ENCODE results near the gene AK5.
A peak's percentile ranks its signal among the peaks of the same experiment; 100 is the strongest.
"Not testable (repeated sequence)": the region's sequence is repeated elsewhere in the genome, so short reads cannot be mapped to it uniquely, and the experiment has no call there.

AK5 gene

DNA sequence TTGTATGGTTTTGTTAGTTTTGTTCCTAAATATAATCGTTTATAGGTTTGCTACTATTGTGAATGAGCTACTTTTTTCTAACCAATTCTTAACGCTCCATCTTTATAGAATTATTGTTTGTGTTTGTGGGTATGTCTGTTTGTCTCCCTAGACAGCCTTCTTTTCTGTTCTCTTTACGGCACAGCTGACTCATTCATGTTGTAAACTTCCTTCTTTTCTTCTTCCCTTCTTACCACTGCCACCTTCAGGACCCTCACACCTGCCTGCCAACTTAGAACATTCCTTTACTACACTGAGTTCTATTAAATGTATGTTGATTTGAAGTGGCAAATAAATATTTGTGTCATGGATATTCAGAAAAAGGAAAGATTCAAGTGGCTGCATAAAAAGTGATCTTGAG lies 29.1 kb downstream of the AK5 start:
- Mint-ChIP-seq H3K4me1 (no peaks in the 10 kb centered on the region), H3K4me3 (no peak overlapping the region), H3K27ac (no peak overlapping the region), H3K27me3 (peaks cover 7% of the 10 kb centered on the region), H3K9me3 (peaks cover 2% of the 10 kb centered on the region), H3K36me3 (no peaks in the 10 kb centered on the region)
- DNase-seq (ENCODE audit: low spot score in 2 of 2), result no peak
- no peak for ATAC-seq (ENCODE audit: low read depth)

DNA sequence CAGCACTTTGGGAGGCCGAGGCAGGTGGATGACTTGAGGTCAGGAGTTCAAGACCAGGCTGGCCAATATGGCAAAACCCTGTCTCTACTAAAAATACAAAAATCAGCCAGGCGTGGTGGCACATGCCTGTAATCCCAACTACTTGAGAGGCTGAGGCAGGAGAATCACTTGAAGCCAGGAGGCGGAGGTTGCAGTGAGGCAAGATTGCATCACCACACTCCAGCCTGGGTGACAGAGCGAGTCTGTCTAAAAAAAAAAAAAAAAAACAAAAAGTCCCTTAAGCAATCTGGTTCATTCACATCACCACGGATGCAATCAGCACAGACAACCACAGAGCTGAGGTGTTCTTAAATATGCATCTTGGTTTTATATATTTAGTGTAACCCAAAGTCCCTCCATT lies 30.5 kb downstream of the AK5 start:
- DNase-seq (ENCODE audit: low spot score in 2 of 2); H3K27ac Mint-ChIP-seq: not testable (repeated sequence)

DNA sequence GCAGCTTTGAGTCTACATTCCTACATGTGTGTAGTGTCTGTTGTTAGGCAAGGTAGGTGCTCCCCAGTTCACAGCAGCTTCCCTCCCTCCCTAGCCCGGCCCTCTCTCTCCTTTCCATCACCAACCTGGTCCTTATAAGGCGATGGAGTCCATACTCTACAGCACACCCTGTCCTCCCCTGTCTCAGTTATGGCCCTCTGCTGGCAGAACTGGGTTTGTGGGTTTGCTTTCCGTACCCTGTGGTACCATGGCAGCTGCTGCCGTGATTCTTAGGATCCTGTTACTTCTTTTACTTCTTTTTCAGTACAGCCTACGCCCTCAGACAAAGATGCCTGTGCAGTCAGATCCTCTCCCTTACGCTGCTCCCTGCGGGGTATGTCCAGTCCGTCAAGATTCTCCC lies 31.7 kb downstream of the AK5 start:
- H3K9me3 Mint-ChIP-seq, result no peaks in the 10 kb centered on the region
- no peak overlapping the region for H3K27ac Mint-ChIP-seq
- H3K36me3 Mint-ChIP-seq, result no peaks in the 10 kb centered on the region
- no peaks in the 10 kb centered on the region for H3K4me1 Mint-ChIP-seq
- H3K4me3 Mint-ChIP-seq, result no peak overlapping the region
- peak; percentile 50 for ATAC-seq (ENCODE audit: low read depth)
- DNase-seq (ENCODE audit: low spot score in 2 of 2), result no peak
- peaks cover 11% of the 10 kb centered on the region for H3K27me3 Mint-ChIP-seq

More for the DNA sequence above, 30.5 kb downstream of the AK5 start:
- not testable (repeated sequence) for H3K4me3 Mint-ChIP-seq; ATAC-seq (ENCODE audit: low read depth); H3K4me1 Mint-ChIP-seq; H3K36me3 Mint-ChIP-seq; H3K27me3 Mint-ChIP-seq; H3K9me3 Mint-ChIP-seq

DNA sequence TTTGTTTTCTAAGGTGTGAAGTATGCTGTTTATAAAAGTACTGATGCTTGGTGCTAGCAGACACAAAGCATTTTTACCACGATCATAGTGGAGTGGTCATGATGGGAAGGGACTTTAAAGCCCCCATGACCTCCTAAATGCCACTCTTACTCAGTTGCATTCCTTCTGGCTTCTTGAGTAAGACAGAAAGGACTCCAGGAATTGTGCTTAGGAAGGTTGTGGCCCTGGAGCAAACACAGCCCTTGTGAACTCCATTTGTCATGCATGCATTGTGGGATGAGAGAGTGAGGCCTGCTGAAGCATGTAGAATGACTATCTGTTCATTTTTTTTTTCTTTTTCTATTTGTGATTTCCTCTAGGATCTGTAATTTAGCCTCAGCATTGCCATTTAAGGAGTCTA lies 34.2 kb downstream of the AK5 start:
- no peak for DNase-seq (ENCODE audit: low spot score in 2 of 2)
- no peak for ATAC-seq (ENCODE audit: low read depth)
- Mint-ChIP-seq H3K4me1 (no peaks in the 10 kb centered on the region), H3K4me3 (no peak overlapping the region), H3K27ac (no peak overlapping the region), H3K27me3 (peaks cover 9% of the 10 kb centered on the region), H3K36me3 (no peaks in the 10 kb centered on the region), H3K9me3 (no peaks in the 10 kb centered on the region)

DNA sequence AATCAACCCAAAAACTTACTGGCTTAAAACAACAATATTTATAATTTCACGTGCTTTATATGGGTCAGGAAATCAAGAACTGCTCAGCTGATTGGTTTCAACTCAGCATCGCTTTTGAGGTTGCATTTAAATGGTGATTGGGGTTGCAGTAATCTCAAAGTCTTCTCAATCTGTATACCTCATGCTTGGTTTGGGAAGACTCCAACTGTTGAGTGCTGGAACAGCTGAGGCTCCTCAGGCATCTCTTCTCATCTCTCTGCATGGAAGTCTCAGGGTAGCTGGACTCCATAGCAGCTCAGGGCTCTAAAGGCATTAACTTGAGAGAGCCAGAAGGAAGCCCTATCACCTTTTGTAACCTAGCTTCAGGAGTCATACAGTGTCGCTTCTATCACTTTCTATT lies 35.1 kb downstream of the AK5 start:
- no peaks in the 10 kb centered on the region for H3K9me3 Mint-ChIP-seq
- no peaks in the 10 kb centered on the region for H3K4me1 Mint-ChIP-seq
- no peaks in the 10 kb centered on the region for H3K36me3 Mint-ChIP-seq
- ATAC-seq (ENCODE audit: low read depth), result no peak
- H3K27me3 Mint-ChIP-seq, result peaks cover 9% of the 10 kb centered on the region
- H3K27ac Mint-ChIP-seq, result no peak overlapping the region
- no peak for DNase-seq (ENCODE audit: low spot score in 2 of 2)
- no peak overlapping the region for H3K4me3 Mint-ChIP-seq

DNA sequence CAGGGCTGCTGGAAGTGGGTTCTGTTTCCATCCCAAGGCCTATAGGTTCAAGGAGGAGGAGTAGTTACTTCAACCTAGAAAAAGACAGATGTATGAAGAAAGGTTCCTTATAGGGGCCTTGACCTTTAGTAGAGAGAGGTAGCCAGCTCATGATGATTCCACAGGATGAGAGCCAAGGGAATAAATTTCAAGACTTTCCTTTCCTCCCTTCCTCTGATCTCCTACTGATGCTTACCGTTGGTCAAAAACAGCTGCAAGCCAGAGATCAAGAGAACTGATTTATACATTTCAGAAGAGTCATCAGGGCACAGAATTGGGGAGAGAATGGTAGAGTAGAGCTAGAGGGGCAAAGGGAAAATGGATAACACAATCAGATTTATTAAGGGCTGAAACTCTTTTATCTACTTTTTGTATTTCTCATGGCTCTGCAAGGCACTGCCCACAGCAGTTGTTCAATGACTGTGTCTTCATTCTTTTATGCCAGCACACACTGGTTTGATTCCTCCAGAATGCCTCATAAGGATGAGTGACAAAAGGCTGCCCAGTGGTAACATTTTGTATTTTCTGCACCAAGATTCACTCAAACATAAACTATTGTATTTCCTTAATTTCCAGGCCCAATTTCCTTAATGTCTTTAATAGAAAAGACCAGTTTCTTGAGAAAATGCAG lies 37.4 kb downstream of the AK5 start:
- H3K27me3 Mint-ChIP-seq, result peaks cover 4% of the 10 kb centered on the region
- H3K27ac Mint-ChIP-seq, result no peak overlapping the region
- no peaks in the 10 kb centered on the region for H3K4me1 Mint-ChIP-seq
- no peak for DNase-seq (ENCODE audit: low spot score in 2 of 2)
- no peak for ATAC-seq (ENCODE audit: low read depth)
- no peaks in the 10 kb centered on the region for H3K36me3 Mint-ChIP-seq
- no peak overlapping the region for H3K4me3 Mint-ChIP-seq
- H3K9me3 Mint-ChIP-seq, result no peaks in the 10 kb centered on the region

DNA sequence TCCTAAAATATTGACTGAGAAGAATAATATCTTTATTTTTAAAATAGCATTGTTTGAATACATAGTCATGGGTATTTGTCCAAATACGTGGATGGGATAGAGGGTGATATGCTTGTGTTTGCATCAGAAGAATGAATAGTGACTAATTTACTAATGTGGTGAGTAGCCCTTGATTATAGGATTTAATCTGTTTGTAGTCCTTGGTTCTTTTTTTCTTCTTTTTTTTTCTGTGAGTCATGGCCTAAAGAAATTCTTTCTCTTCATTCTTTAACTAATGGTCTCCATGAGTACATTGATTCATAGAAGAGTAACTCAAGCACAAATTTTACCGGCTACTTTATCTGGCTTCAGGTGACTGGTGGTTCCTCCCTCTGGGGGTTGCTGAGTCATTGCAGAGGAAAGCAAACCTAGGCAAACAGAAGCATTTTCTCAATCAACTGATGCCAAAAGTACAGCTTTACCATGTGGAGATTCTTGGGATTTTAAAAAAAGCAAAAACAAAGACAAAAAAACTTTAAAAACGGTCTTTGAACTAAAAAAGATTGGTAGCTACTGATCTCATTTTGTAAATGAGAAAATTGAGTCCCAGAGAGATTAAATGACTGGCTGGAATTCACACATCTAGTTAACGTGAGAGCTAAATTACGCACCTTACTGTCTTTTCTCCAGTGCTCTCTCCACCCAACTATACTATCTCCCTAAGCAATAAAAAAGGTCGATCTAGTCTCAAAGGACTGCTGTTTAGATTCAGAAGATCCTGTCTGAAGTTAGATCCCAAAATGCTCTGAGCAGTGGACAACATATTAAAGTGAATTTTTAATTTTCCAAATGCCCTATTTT lies 40.5 kb downstream of the AK5 start:
- H3K27ac Mint-ChIP-seq, result no peak overlapping the region
- no peaks in the 10 kb centered on the region for H3K4me1 Mint-ChIP-seq
- H3K36me3 Mint-ChIP-seq, result no peaks in the 10 kb centered on the region
- no peaks in the 10 kb centered on the region for H3K9me3 Mint-ChIP-seq
- H3K27me3 Mint-ChIP-seq, result peaks cover 6% of the 10 kb centered on the region
- no peak overlapping the region for H3K4me3 Mint-ChIP-seq
- DNase-seq (ENCODE audit: low spot score in 2 of 2) (no peak), ATAC-seq (ENCODE audit: low read depth) (no peak)

DNA sequence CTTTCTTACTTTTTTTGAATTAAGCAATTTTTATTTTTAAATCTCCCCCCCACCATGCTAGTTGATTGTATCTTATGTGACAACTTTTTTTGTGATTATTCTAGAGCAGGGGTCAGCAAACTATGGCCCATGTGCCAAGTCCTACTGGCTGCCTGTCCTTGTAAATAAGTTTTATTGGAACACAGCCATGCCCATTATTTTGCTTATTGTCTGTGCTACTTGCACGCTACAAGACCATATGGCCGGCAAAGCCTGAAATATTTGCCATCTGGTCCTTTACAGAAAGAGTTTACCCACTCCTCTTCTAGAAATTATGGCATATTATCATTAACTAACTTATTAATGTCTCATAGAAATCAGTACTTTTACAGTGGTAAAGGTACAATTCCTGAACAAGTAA lies 51.7 kb downstream of the AK5 start:
- no peak overlapping the region for H3K4me3 Mint-ChIP-seq
- ATAC-seq (ENCODE audit: low read depth), result no peak
- peaks cover 2% of the 10 kb centered on the region for H3K27me3 Mint-ChIP-seq
- H3K4me1 Mint-ChIP-seq, result no peaks in the 10 kb centered on the region
- DNase-seq (ENCODE audit: low spot score in 2 of 2), result no peak
- H3K9me3 Mint-ChIP-seq, result peaks cover 3% of the 10 kb centered on the region
- H3K27ac Mint-ChIP-seq, result no peak overlapping the region
- H3K36me3 Mint-ChIP-seq, result no peaks in the 10 kb centered on the region

DNA sequence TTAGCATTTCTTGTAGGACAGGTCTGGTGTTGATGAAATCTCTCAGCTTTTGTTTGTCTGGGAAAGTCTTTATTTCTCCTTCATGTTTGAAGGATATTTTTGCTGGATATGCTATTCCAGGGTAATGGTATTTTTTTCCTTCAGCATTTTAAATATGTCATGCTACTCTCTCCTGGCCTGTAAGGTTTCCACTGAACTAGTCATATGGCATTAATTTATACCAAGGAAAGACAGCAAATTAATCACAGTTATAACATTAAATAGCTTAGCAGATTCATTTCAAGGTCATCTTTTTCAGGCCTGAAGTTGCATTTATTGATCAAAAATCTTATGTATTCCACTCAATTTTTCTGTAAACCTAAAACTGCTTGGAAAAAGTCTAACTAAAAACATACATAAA lies 54.9 kb downstream of the AK5 start:
- Mint-ChIP-seq H3K4me1 (no peaks in the 10 kb centered on the region), H3K36me3 (no peaks in the 10 kb centered on the region), H3K9me3 (peaks cover 3% of the 10 kb centered on the region), H3K4me3 (no peak overlapping the region), H3K27me3 (peaks cover 4% of the 10 kb centered on the region), H3K27ac (no peak overlapping the region)
- ATAC-seq (ENCODE audit: low read depth) (no peak), DNase-seq (ENCODE audit: low spot score in 2 of 2) (no peak)

DNA sequence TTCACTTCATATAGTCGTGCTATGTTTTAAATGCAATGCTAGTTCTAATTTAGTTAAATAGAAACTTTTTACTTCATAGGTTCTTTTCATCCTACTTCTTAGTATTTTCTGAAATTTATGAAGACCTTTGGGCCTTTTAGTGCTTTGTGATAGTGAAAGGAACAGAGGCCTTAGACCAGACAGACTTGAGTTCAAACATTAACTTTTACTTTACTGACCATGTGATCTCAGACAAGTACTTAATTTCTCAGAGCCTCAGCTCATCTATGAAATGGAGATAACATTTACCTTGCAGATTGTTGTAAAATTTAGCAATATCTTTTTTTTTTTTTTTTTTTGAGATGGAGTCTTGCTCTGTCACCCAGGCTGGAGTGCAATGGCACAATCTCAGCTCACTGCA lies 57.5 kb downstream of the AK5 start:
- H3K4me3 Mint-ChIP-seq, result no peak overlapping the region
- H3K27me3 Mint-ChIP-seq, result peaks cover 4% of the 10 kb centered on the region
- DNase-seq (ENCODE audit: low spot score in 2 of 2), result no peak
- H3K36me3 Mint-ChIP-seq, result no peaks in the 10 kb centered on the region
- H3K27ac Mint-ChIP-seq, result no peak overlapping the region
- H3K4me1 Mint-ChIP-seq, result no peaks in the 10 kb centered on the region
- ATAC-seq (ENCODE audit: low read depth), result no peak
- peaks cover 2% of the 10 kb centered on the region for H3K9me3 Mint-ChIP-seq

DNA sequence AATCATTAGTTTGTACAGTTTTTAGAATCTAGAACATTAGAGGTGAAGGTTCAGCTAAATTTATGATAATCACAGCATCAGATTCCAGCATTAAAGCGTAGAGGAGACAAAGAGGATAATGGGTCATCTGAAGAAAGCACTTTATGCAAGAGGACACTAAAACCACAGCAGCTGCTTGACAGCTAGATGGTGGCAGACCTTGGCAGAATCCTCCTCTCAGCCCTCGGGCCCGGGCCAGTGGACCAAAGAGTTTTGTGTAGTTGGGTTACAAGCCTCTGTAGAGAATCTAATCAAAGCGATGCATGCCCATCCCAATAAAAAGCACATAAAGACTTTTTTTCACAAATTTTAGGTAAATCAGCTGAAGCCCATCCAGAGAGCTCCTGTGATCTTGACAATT lies 59.4 kb downstream of the AK5 start:
- Mint-ChIP-seq H3K4me1 (no peaks in the 10 kb centered on the region), H3K27ac (no peak overlapping the region), H3K27me3 (peaks cover 4% of the 10 kb centered on the region), H3K4me3 (no peak overlapping the region), H3K9me3 (no peaks in the 10 kb centered on the region), H3K36me3 (no peaks in the 10 kb centered on the region)
- no peak for ATAC-seq (ENCODE audit: low read depth)
- no peak for DNase-seq (ENCODE audit: low spot score in 2 of 2)

DNA sequence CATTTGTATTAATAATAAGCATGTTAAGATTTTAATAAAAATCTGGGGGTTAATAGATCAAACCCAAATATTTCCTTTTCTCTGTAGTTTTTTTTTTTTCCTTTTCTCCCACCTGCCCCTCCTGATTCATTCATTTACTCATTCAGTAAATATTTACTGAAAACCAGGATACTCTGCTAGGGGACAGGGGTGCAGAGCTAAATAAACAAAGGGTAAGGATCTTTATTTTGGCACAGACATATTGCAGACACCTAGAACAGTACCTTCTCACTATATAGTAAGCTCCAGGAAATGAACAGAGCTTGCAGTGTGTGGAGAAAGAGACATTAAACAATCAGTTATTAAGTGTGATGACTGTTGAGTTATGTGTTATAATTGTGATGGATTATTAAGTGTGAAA lies 60.9 kb downstream of the AK5 start:
- H3K27me3 Mint-ChIP-seq, result peaks cover 4% of the 10 kb centered on the region
- no peak overlapping the region for H3K27ac Mint-ChIP-seq
- H3K4me3 Mint-ChIP-seq, result no peak overlapping the region
- H3K36me3 Mint-ChIP-seq, result no peaks in the 10 kb centered on the region
- DNase-seq (ENCODE audit: low spot score in 2 of 2) (no peak), ATAC-seq (ENCODE audit: low read depth) (no peak)
- H3K9me3 Mint-ChIP-seq, result no peaks in the 10 kb centered on the region
- no peaks in the 10 kb centered on the region for H3K4me1 Mint-ChIP-seq

DNA sequence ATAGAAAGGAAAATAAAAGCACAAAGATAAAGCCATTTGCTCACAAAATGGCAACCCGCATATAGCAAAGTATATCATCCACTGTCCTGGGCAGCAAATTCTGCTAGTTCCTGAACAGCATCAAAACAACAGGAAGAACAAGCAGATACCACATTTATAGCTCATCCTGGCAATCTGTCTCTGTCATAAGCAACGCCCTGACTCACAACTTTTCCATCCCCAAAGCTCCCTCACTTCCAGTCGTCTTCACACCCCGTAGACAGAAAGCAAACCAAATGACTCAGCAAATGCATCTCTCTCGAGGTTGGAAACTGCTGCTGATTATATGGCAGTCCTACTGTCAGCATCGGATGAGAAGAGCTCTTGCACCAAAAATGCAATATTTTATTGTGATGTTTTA lies 65.8 kb downstream of the AK5 start:
- DNase-seq (ENCODE audit: low spot score in 2 of 2) (no peak), ATAC-seq (ENCODE audit: low read depth) (no peak)
- Mint-ChIP-seq H3K4me3 (no peak overlapping the region), H3K36me3 (no peaks in the 10 kb centered on the region), H3K4me1 (no peaks in the 10 kb centered on the region), H3K27me3 (no peaks in the 10 kb centered on the region), H3K9me3 (no peaks in the 10 kb centered on the region), H3K27ac (no peak overlapping the region)

DNA sequence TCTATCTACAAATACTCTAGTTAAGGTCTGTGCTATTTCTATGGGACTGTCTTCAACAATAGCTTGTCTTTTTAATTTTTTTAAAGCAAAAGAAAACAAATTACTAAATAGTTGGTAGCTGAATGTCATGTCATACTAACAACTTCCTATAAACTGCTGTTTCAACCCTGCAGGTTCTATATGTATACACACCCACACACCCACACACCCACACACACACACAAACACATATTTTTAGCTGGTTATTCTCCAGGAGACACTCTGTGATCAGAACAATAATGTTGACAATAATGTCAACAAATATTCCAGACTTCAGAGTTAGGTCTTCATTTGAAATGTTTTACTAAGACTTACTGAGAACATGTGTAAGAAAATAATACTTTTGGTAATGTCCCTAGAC lies 66.7 kb downstream of the AK5 start:
- H3K9me3 Mint-ChIP-seq, result no peaks in the 10 kb centered on the region
- no peaks in the 10 kb centered on the region for H3K4me1 Mint-ChIP-seq
- peaks cover 1% of the 10 kb centered on the region for H3K27me3 Mint-ChIP-seq
- no peaks in the 10 kb centered on the region for H3K36me3 Mint-ChIP-seq
- ATAC-seq (ENCODE audit: low read depth) (no peak), DNase-seq (ENCODE audit: low spot score in 2 of 2) (no peak)
- H3K4me3 Mint-ChIP-seq, result no peak overlapping the region
- no peak overlapping the region for H3K27ac Mint-ChIP-seq

DNA sequence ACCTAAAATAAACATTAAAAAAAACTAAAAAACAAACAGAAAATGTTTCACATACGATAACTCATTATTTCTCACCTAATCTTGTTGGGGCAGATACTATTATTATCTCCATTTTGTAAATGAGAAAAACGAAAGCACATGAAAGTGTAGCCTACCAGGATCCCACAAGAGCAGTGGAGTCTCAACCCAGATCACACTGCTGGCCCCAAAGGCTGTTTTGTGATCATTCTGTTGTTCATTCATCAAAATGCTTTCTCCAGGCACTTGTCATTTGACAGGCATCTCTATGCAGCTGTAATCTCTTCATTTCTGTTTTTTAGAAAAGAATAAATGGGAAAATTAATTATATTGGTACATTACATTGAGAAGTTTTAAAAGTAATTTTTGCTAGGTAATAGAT lies 67.5 kb downstream of the AK5 start:
- H3K27me3 Mint-ChIP-seq, result peaks cover 2% of the 10 kb centered on the region
- H3K9me3 Mint-ChIP-seq, result no peaks in the 10 kb centered on the region
- no peak overlapping the region for H3K27ac Mint-ChIP-seq
- ATAC-seq (ENCODE audit: low read depth) (no peak), DNase-seq (ENCODE audit: low spot score in 2 of 2) (no peak)
- H3K36me3 Mint-ChIP-seq, result no peaks in the 10 kb centered on the region
- H3K4me1 Mint-ChIP-seq, result no peaks in the 10 kb centered on the region
- H3K4me3 Mint-ChIP-seq, result no peak overlapping the region

Measured in memory B cell (primary cell).